HCT116 (cell line): ENCODE measurements around the gene AEBP1. TPM values are rescaled to one million over a fixed set of nuclear protein-coding genes. Genes with fewer than 3 reads are reported as not detected.

Source experiments
- ATAC-seq: fragments of 200-7000 bp; cut with Tn5 transposase; 2 replicates; pipeline ENCODE4 v1.9.1; 2020; ENCODE audit warnings: mild to moderate bottlenecking, moderate library complexity
- BruUV-seq: library from RNA; stranded (reverse); fragments of 400-500 nt; replicated peaks from 2 replicates; lab custom pipeline; 2021; lab: Mats Ljungman, UMichigan
- CTCF ChIA-PET: fragments of 300-600 bp; sonication (Branson Sonifier 250); formaldehyde crosslinking; loops from one replicate; lab custom pipeline; 2021; ENCODE audit warnings: antibody characterized with exemption; lab: Charles Lee
- POLR2A ChIA-PET: fragments of 300-600, 350-600 bp; sonication (Branson Sonifier 250); formaldehyde crosslinking; loops from one replicate; lab custom pipeline; 2021; ENCODE audit warnings: antibody characterized with exemption; lab: Charles Lee
- RAD21 ChIA-PET, 2 experiments: fragments of 300-600 bp; sonication (Branson Sonifier 250); formaldehyde crosslinking; loops; one replicate each; lab custom pipeline; 2023; ENCODE audit warnings: low total read pairs in 2 of 2; ENCODE audit not compliant: uncharacterized antibody in 2 of 2, unreplicated experiment in 2 of 2, low non-redundant PET in 1 of 2; lab: Charles Lee
- DNase-seq: peaks from one replicate; pipeline ENCODE4 v3.0.0-alpha.2; 2010; ENCODE audit warnings: low read depth, low spot score
- H2AFZ ChIP-seq: fragments of 200-600 bp; shearing (Covaris generic), sonication (generic); 2 replicates; pipeline ENCODE4 v1.6.1; 2017; ENCODE audit warnings: low read depth, mixed run types, mixed read lengths, antibody characterized with exemption, low read length; ENCODE audit not compliant: poor library complexity, severe bottlenecking
- H3K27ac ChIP-seq: 2 replicates; pipeline ENCODE4 v1.5.1; 2012; ENCODE audit warnings: low read depth, low read length
- H3K27me3 ChIP-seq: fragments of 200-600 bp; sonication (generic); 2 replicates; pipeline ENCODE4 v1.6.1; 2016; ENCODE audit warnings: mixed run types, low read length, mixed read lengths; ENCODE audit not compliant: insufficient read depth
- H3K36me3 ChIP-seq, 2 experiments: fragments of 200-500 bp in 1 of 2; fragments of 200-600 bp in 1 of 2; sonication (Bioruptor generic) in 1 of 2; sonication (generic) in 1 of 2; 2 replicates each; pipeline versions ENCODE4 v1.5.1 to v1.6.1; 2014 to 2016; ENCODE audit warnings: low read length in 2 of 2, inconsistent platforms in 1 of 2, mixed read lengths in 1 of 2, mixed run types in 1 of 2; ENCODE audit not compliant: insufficient read depth in 2 of 2, control insufficient read depth in 1 of 2
- H3K4me1 ChIP-seq, 2 experiments: fragments of 200-600 bp in 1 of 2; sonication (generic) in 1 of 2; 2 replicates each; pipeline versions ENCODE4 v1.5.1 to v1.6.1; 2012 to 2017; ENCODE audit warnings: low read length in 2 of 2, inconsistent platforms in 1 of 2, mild to moderate bottlenecking in 1 of 2, mixed read lengths in 1 of 2, mixed run types in 1 of 2, moderate library complexity in 1 of 2; ENCODE audit not compliant: insufficient read depth in 2 of 2, control insufficient read depth in 1 of 2
- H3K4me2 ChIP-seq: fragments of 200-600 bp; sonication (generic); 2 replicates; pipeline ENCODE4 v1.6.1; 2017; ENCODE audit warnings: mixed run types, low read length, mixed read lengths
- H3K4me3 ChIP-seq, 2 experiments: fragments of 200-600 bp in 1 of 2; sonication (generic) in 1 of 2; replicated peaks in 1 of 2; 2 replicates each; pipeline ENCODE4 v1.5.1; 2011 to 2016; ENCODE audit warnings: low read length in 2 of 2, control low read depth in 1 of 2, low read depth in 1 of 2, mild to moderate bottlenecking in 1 of 2, mixed read lengths in 1 of 2, mixed run types in 1 of 2
- H3K79me2 ChIP-seq: fragments of 200-600 bp; sonication (generic); 2 replicates; pipeline ENCODE4 v1.6.1; 2017; ENCODE audit warnings: mild to moderate bottlenecking, mixed run types, low read length, moderate library complexity, mixed read lengths; ENCODE audit not compliant: insufficient read depth
- H3K9ac ChIP-seq: fragments of 200-600 bp; sonication (generic); 2 replicates; pipeline ENCODE4 v1.6.1; 2016; ENCODE audit warnings: low read length, mixed read lengths
- H3K9me2 ChIP-seq: fragments of 200-600 bp; sonication (generic), shearing (Covaris generic); 2 replicates; pipeline ENCODE4 v1.6.1; 2017; ENCODE audit warnings: mixed run types, mild to moderate bottlenecking, moderate library complexity; ENCODE audit not compliant: insufficient read depth
- H3K9me3 ChIP-seq, 2 experiments: fragments of 200-500 bp in 1 of 2; fragments of 200-600 bp in 1 of 2; sonication (Bioruptor generic) in 1 of 2; sonication (generic) in 1 of 2; 2 replicates each; pipeline ENCODE4 v1.6.1; 2014 to 2017; ENCODE audit warnings: low read length in 2 of 2, mixed read lengths in 2 of 2, inconsistent platforms in 1 of 2, low read depth in 1 of 2, mild to moderate bottlenecking in 1 of 2, mixed run types in 1 of 2, moderate library complexity in 1 of 2; ENCODE audit not compliant: control insufficient read depth in 1 of 2, insufficient read depth in 1 of 2
- H4K20me1 ChIP-seq: fragments of 200-600 bp; sonication (generic), shearing (Covaris generic); 2 replicates; pipeline ENCODE4 v1.6.1; 2017; ENCODE audit warnings: mixed run types, mild to moderate bottlenecking, moderate library complexity; ENCODE audit not compliant: insufficient read depth
- CEBPB ChIP-seq: IDR thresholded peaks from 2 replicates; pipeline ENCODE4 v1.6.1; 2012; ENCODE audit warnings: low read depth
- FOSL1 ChIP-seq: IDR thresholded peaks from 2 replicates; pipeline ENCODE4 v1.6.1; 2012; ENCODE audit warnings: low read depth
- RAD21 ChIP-seq: IDR thresholded peaks from 2 replicates; pipeline ENCODE4 v1.6.1; 2012; ENCODE audit warnings: low read depth, mild to moderate bottlenecking
- SIN3A ChIP-seq: IDR thresholded peaks from 2 replicates; pipeline ENCODE4 v1.6.1; 2012; ENCODE audit warnings: low read depth
- SRF ChIP-seq: IDR thresholded peaks from 2 replicates; pipeline ENCODE4 v1.6.1; 2012; ENCODE audit warnings: low read depth
- TCF7L2 ChIP-seq: IDR thresholded peaks from 2 replicates; pipeline ENCODE4 v1.7.0; 2011; ENCODE audit warnings: borderline replicate concordance, inconsistent platforms; ENCODE audit not compliant: insufficient read depth, insufficient read length; ENCODE audit errors: extremely low read depth
- ZFX ChIP-seq: fragments of 450-650 bp; IDR thresholded peaks from 2 replicates; pipeline ENCODE4 v1.6.1; 2017
- intact Hi-C: fragments of 100-400 bp; cut with micrococcal nuclease; formaldehyde crosslinking; loops from 2 replicates; pipeline ENCODE4 v1.10.0; 2022
- total RNA-seq: library from RNA; stranded (reverse); gene quantifications from one replicate; pipeline ENCODE4 v1.2.1, GENCODE V29; 2021; ENCODE audit not compliant: unreplicated experiment
- TF ChIP-seq, protein P1 (sequence below): IDR thresholded peaks from 2 replicates; pipeline ENCODE4 v1.6.1; 2012

The AEBP1 gene
- total RNA-seq, 1 experiment from 2014 or later: 0.49 TPM

DNA sequence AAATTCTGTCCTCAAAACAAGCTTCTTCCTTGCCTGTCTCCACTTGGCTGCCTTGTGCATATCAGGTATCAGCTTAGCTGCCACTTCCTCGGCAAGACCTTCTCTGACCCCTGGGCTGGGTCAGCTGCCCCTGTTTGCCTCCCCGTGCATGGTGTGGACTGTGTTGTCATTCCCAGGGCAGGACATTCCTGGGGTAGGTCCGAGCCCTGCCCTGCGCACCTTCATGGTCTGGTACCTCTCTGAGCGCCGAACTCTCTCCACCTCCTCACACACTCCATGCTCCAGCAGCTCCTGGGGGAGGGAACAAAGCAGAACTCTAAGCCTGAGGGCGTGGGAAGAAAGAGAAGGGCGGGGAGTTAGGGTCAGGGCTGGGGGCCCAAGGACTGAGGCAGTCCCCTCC lies 25.6 kb upstream of the AEBP1 start:
- ATAC-seq (no peak), DNase-seq (no peak)
- H3K9me3 ChIP-seq: no peaks in the 10 kb centered on the region
- H4K20me1 ChIP-seq: no peaks in the 10 kb centered on the region
- no peak overlapping the region for H2AFZ ChIP-seq
- BruUV-seq: no TSS peak
- no peaks in the 10 kb centered on the region for H3K9me2 ChIP-seq
- H3K9ac ChIP-seq: no peak overlapping the region
- H3K4me2 ChIP-seq: no peak overlapping the region
- no peaks in the 10 kb centered on the region for H3K27me3 ChIP-seq
- H3K4me1 ChIP-seq: peaks cover 12 to 21% of the 10 kb centered on the region in 2 experiments; a peak in 3 of 4 replicates
- H3K36me3 ChIP-seq: peaks cover 17 to 30% of the 10 kb centered on the region in 2 experiments; a peak in 3 of 4 replicates
- CTCF ChIA-PET: no interaction called here
- H3K4me3 ChIP-seq: no peak overlapping the region
- POLR2A ChIA-PET: no interaction called here
- intact Hi-C loops: no loop called here
- TF ChIP-seq FOSL1: no peak
- RAD21 ChIA-PET: no interaction called here
- H3K79me2 ChIP-seq: peaks cover 14% of the 10 kb centered on the region
- no peak overlapping the region for H3K27ac ChIP-seq

DNA sequence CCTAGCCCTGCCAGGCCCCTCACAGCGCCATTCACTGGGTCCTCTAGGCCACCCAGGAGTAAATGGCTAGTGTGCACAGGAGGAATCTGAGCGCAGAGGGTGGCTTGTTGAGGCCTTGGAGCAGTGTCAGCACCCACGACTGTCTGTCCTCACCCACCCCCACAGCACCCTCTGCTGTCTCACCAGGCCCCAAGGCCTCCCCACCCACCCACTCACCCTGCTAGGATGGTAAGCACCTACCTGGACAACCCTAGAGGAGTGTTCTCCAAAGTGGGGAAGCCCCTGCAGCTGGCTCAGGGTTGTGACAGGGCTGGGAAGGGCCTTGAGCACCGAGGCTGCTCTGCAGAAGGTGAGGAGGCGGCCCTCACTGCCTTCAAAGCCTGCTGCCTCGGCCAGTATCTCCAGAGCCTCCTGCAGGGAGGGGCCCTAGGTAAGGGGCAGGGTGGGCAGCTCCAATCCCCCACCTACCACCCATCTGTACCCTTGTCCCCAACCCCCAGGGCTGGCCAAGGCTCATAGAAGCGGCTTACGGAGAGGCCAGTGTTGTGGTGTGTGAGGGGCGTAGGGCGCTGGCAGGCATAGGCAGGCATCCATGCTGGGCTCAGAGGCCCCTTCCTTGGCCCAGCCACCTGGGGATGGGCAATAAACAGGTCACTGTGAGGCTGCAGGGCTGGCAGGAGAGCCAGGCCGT lies 24.7 kb upstream of the AEBP1 start:
- RAD21 ChIA-PET: no interaction called here
- H3K4me1 ChIP-seq: peaks cover 12 to 18% of the 10 kb centered on the region in 2 experiments; a peak in 3 of 4 replicates
- TF ChIP-seq RAD21 (no peak), CEBPB (no peak), SRF (no peak), TCF7L2 (no peak), ZFX (no peak), SIN3A (no peak)
- TF ChIP-seq, protein P1, sequence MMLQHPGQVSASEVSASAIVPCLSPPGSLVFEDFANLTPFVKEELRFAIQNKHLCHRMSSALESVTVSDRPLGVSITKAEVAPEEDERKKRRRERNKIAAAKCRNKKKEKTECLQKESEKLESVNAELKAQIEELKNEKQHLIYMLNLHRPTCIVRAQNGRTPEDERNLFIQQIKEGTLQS: no peak
- no peak for DNase-seq
- peaks cover 17 to 27% of the 10 kb centered on the region in 2 experiments; a peak in 3 of 4 replicates for H3K36me3 ChIP-seq
- no peak for ATAC-seq
- H4K20me1 ChIP-seq: no peaks in the 10 kb centered on the region
- CTCF ChIA-PET: no interaction called here
- no peaks in the 10 kb centered on the region for H3K27me3 ChIP-seq
- H3K9me2 ChIP-seq: no peaks in the 10 kb centered on the region
- no TSS peak for BruUV-seq
- POLR2A ChIA-PET: interaction anchor here (0.6 kb wide), 1 partner anchor 11 kb away, joined by 3 read pairs; no protein-coding TSS in a partner anchor
- intact Hi-C loops: loop anchor here (5.0 kb wide), 2 partner anchors 43 to 228 kb away; partner anchors contain the start of gene POLD2
- H2AFZ ChIP-seq: no peak overlapping the region
- no peak overlapping the region for H3K4me2 ChIP-seq
- peaks cover 14% of the 10 kb centered on the region for H3K79me2 ChIP-seq
- H3K4me3 ChIP-seq: no peak overlapping the region
- no peak overlapping the region for H3K27ac ChIP-seq
- H3K9ac ChIP-seq: no peak overlapping the region
- no peaks in the 10 kb centered on the region for H3K9me3 ChIP-seq
